Sigmoid colon (tissue), 7 donors: ENCODE results near the gene PPOX. TPM values are rescaled to one million over a fixed set of nuclear protein-coding genes. Genes with fewer than 3 reads are reported as not detected.

ENCODE experiments used
- DNase-seq: peaks from one replicate; pipeline ENCODE4 v3.0.0-alpha.2; 2019
- H3K27ac ChIP-seq, 4 donors: fragments of 200-600 bp; sonication (generic); one replicate each; pipeline ENCODE4 v1.5.1; 2016 to 2019; ENCODE audit warnings: mild to moderate bottlenecking in 1 of 4
- H3K27me3 ChIP-seq, 3 donors: fragments of 200-600 bp; sonication (generic); one replicate each; pipeline ENCODE4 v1.5.1; 2019; ENCODE audit warnings: mild to moderate bottlenecking in 1 of 3
- H3K36me3 ChIP-seq, 4 donors: fragments of 200-600 bp; sonication (generic); one replicate each; pipeline ENCODE4 v1.5.1; 2016 to 2019
- H3K4me1 ChIP-seq, 4 donors: fragments of 200-600 bp; sonication (generic); one replicate each; pipeline ENCODE4 v1.5.1; 2017 to 2019
- H3K4me3 ChIP-seq, 4 donors: fragments of 200-600 bp; sonication (generic); one replicate each; pipeline ENCODE4 v1.5.1; 2017 to 2019; ENCODE audit warnings: mild to moderate bottlenecking in 2 of 4, moderate library complexity in 1 of 4
- H3K9me3 ChIP-seq, 4 donors: fragments of 200-600 bp in 3 of 4; sonication (generic) in 3 of 4; one replicate each; pipeline versions ENCODE4 v1.5.1 to v1.6.1; 2013 to 2019
- EP300 ChIP-seq, 4 donors: sonication (generic); formaldehyde crosslinking; IDR thresholded peaks; one replicate each; pipeline ENCODE4 v1.6.1; 2017; ENCODE audit warnings: antibody characterized with exemption in 4 of 4
- POLR2A ChIP-seq, 2 donors: fragments of 450-650 bp; IDR thresholded peaks; one replicate each; pipeline ENCODE4 v1.6.1; 2016; ENCODE audit warnings: antibody characterized with exemption in 2 of 2, mild to moderate bottlenecking in 2 of 2, moderate library complexity in 2 of 2
- POLR2AphosphoS5 ChIP-seq, 4 donors: sonication (generic); formaldehyde crosslinking; IDR thresholded peaks; one replicate each; pipeline ENCODE4 v1.6.1; 2017; ENCODE audit warnings: antibody characterized with exemption in 4 of 4
- WGBS, 2 donors: extraction: QIAGEN DNeasy Blood & Tissue Kit; methylation state at CpG; one replicate each; pipeline ENCODE4 v1.1.7; 2013; 5-methylcytosine and 5-hydroxymethylcytosine counted together
- intact Hi-C: fragments of 100-400 bp; cut with DNase I; formaldehyde crosslinking; loops from one replicate; pipeline ENCODE4 v1.15.1; 2023
- polyA plus RNA-seq, 3 donors: library from polyadenylated mRNA; stranded (reverse); fragments of 200-250 nt; gene quantifications; one replicate each; pipeline ENCODE4 v1.2.3, GENCODE V29; 2013
- total RNA-seq, 4 donors: library from RNA; depleted of rRNA; stranded (reverse); fragments of >200 nt; gene quantifications; one replicate each; pipeline ENCODE4 v1.1.0, GENCODE V29; 2016
- TF ChIP-seq, protein P1 (sequence below), 4 experiments: fragments of 450-650 bp in 3 of 4; fragments of 200-600 bp in 1 of 4; IDR thresholded peaks; one replicate each; pipeline ENCODE4 v1.5.1; 2016 to 2019; ENCODE audit warnings: antibody characterized with exemption in 4 of 4, mild to moderate bottlenecking in 3 of 4, moderate library complexity in 2 of 4
- donor health status: healthy with polysubstance abuse.
- donor health status: Bipolar disorder and iron deficiency.
- donor health status: healthy.

The PPOX gene
- total and polyA plus RNA-seq, 7 donors, result 7.4 to 30.9 (median 17.7) TPM

- 40 to 45% methylated on average over 11 of the region's 11 CpGs for WGBS, 2 donors
- Histone ChIP-seq H3K36me3 (peaks cover 34 to 96% (median 67%) of the 10 kb centered on the region in 4 donors), H3K27me3 (no peaks in the 10 kb centered on the region), H3K4me3 (no peak overlapping the region), H3K27ac (peak overlapping the region; percentile 46 to 96 (median 74)), H3K9me3 (no peaks in the 10 kb centered on the region), H3K4me1 (peaks cover 0 to 36% (median 21%) of the 10 kb centered on the region in 4 donors)
- TF ChIP-seq, protein P1, sequence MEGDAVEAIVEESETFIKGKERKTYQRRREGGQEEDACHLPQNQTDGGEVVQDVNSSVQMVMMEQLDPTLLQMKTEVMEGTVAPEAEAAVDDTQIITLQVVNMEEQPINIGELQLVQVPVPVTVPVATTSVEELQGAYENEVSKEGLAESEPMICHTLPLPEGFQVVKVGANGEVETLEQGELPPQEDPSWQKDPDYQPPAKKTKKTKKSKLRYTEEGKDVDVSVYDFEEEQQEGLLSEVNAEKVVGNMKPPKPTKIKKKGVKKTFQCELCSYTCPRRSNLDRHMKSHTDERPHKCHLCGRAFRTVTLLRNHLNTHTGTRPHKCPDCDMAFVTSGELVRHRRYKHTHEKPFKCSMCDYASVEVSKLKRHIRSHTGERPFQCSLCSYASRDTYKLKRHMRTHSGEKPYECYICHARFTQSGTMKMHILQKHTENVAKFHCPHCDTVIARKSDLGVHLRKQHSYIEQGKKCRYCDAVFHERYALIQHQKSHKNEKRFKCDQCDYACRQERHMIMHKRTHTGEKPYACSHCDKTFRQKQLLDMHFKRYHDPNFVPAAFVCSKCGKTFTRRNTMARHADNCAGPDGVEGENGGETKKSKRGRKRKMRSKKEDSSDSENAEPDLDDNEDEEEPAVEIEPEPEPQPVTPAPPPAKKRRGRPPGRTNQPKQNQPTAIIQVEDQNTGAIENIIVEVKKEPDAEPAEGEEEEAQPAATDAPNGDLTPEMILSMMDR (IDR thresholded peaks at IDR 0.05), result peak; percentile 72 to 94 (median 87)
- TF ChIP-seq EP300 (IDR thresholded peaks at IDR 0.05), result no peak
- no peak for TF ChIP-seq POLR2A (IDR thresholded peaks at IDR 0.05)
- peak in 2 of 4 donors; percentile 21 to 27 for TF ChIP-seq POLR2AphosphoS5 (IDR thresholded peaks at IDR 0.05)
- peak; percentile 89 for DNase-seq
- intact Hi-C loops, result loop anchor here (2.0 to 5.0 kb wide), 2 partner anchors 17 to 82 kb away; partner anchors contain the start of gene TOMM40L
These were observed 43.7 kb downstream of the PPOX start for GRCh38 chr1:161209790-161210409.

DNA sequence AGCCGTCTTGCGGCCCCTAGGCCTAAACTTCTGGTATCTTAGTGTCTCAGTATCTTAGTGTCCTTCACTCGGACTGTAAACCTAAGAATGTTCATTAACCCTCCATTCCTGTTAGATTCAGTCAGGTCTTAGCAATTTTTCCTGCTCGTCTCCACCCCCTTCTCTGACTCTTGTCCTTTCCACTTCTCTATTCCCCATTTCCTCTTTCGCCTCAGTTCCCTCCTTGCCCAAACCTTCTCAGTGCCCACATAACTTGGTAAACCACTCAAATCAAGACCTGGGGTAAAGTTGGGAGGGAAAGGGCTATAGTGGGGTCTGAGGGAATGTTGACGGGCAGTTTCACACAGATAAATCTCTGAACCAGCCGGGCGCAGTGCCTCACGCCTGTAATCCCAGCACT, 48.1 kb downstream of the PPOX start:
- WGBS, 2 donors, result 91 to 95% methylated on average over 9 of the region's 9 CpGs
- intact Hi-C loops, result no loop called here
- Histone ChIP-seq H3K27ac (peak overlapping the region in 3 of 4 donors; percentile 40 to 72 (median 43)), H3K4me1 (peaks cover 0 to 9% (median 5%) of the 10 kb centered on the region in 4 donors), H3K4me3 (no peak overlapping the region), H3K27me3 (no peaks in the 10 kb centered on the region), H3K36me3 (peaks cover 28 to 59% (median 51%) of the 10 kb centered on the region in 4 donors), H3K9me3 (no peaks in the 10 kb centered on the region)
- no peak for DNase-seq
- TF ChIP-seq, protein P1 (IDR thresholded peaks at IDR 0.05), result no peak
- TF ChIP-seq POLR2AphosphoS5 (IDR thresholded peaks at IDR 0.05) (no peak), EP300 (IDR thresholded peaks at IDR 0.05) (no peak), POLR2A (IDR thresholded peaks at IDR 0.05) (no peak)

DNA sequence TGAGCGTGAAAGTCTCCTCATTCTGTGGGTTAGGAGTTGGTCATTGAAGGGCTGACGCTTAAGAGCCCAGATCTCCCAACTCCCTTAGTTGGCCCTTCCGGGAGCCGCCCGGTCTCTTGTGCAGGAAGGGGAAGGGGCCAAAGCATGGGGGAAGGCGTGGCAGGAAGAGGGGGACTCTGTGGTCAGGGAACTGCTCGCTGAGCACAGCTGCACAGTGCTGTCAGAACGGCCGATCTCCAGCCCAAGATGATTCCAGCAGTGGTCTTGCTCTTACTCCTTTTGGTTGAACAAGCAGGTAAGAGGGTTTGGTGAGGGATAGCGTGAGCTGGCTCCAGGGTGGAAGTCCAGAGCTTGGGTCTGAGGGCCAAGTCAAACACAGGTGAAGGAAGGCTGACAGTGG, 48.9 kb downstream of the PPOX start, which contains the start of gene FCER1G:
TSS of gene FCER1G (plus strand) at position 220 of the 400 bp plus-strand sequence. CDS start at position 247, 27 bp downstream.
- Histone ChIP-seq H3K27ac (peak within 1 kb of the TSS; percentile 25 to 72 (median 50)), H3K9me3 (no peaks in the 10 kb centered on the region), H3K4me3 (peak within 1 kb of the TSS in 3 of 4 donors; percentile 10 to 39 (median 24)), H3K27me3 (no peaks in the 10 kb centered on the region), H3K36me3 (peaks cover 25 to 52% (median 47%) of the 10 kb centered on the region in 4 donors), H3K4me1 (peaks cover 0 to 3% (median 1%) of the 10 kb centered on the region in 4 donors)
- WGBS, 2 donors, result 56 to 86% methylated on average over 10 of the region's 10 CpGs
- peak in 3 of 4 donors; percentile 67 to 74 (median 70) for TF ChIP-seq POLR2AphosphoS5 (IDR thresholded peaks at IDR 0.05)
- TF ChIP-seq, protein P1 (IDR thresholded peaks at IDR 0.05), result no peak
- TF ChIP-seq EP300 (IDR thresholded peaks at IDR 0.05), result no peak
- peak in 1 of 2 donors; percentile 28 for TF ChIP-seq POLR2A (IDR thresholded peaks at IDR 0.05)
- intact Hi-C loops, result no loop called here
- DNase-seq, result no peak

DNA sequence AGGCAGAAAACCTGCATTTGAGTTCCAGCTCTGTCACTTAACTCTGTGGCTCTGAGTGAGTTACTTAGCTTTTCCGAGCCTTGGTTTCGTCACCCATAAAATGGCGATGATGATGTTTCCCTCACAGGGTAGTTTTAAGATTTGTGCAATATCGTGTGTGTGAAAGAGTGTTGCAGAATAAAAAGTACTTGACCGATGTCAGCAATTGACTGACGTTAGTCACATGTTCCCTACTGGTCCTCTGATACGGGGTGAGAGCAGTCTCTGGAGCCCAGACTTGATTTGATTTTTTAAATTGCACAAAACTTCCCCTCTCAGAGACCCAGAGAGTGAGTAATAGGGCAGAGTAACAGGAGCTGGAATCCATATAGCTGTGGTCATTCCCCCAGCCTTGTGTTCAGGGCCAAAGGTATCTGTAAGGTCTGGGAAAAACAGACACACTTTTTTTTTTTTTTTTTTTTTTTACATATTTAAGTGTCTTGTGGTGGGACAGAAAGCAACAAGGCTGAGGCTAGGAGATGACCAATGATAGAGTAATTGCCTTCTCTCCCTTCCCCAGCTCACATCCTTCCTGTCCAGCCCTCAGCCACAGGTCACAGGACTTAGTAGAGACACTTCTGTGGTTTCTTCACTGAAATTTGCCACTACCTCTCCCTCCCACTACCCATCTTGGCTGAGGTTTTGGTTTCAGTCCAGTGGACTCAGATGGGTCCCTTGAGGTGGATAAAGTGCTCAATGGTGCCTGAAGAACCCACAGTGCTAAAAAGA, 50.9 kb downstream of the PPOX start:
- Histone ChIP-seq H3K4me3 (peak overlapping the region in 2 of 4 donors; percentile 9 to 39), H3K4me1 (no peaks in the 10 kb centered on the region), H3K36me3 (peaks cover 21 to 32% (median 26%) of the 10 kb centered on the region in 4 donors), H3K27me3 (no peaks in the 10 kb centered on the region), H3K27ac (peak overlapping the region; percentile 49 to 72 (median 64)), H3K9me3 (no peaks in the 10 kb centered on the region)
- DNase-seq, result peak; percentile 66
- TF ChIP-seq POLR2A (IDR thresholded peaks at IDR 0.05) (no peak), POLR2AphosphoS5 (IDR thresholded peaks at IDR 0.05) (peak in 3 of 4 donors; percentile 34 to 60 (median 53))
- intact Hi-C loops, result no loop called here
- 61 to 64% methylated on average over 7 of the region's 7 CpGs for WGBS, 2 donors

- H3K9me3 ChIP-seq, result no peaks in the 10 kb centered on the region
- peak overlapping the region; percentile 40 to 72 (median 59) for H3K27ac ChIP-seq
- intact Hi-C loops, result no loop called here
- peak; percentile 54 for DNase-seq
- peaks cover 14 to 25% (median 19%) of the 10 kb centered on the region in 4 donors for H3K36me3 ChIP-seq
- H3K27me3 ChIP-seq, result no peaks in the 10 kb centered on the region
- 63 to 76% methylated on average over 6 of the region's 6 CpGs for WGBS, 2 donors
- H3K4me3 ChIP-seq, result peak overlapping the region in 1 of 4 donors; percentile 13
- TF ChIP-seq, protein P1 (IDR thresholded peaks at IDR 0.05), result no peak
- no peak for TF ChIP-seq POLR2AphosphoS5 (IDR thresholded peaks at IDR 0.05)
- TF ChIP-seq EP300 (IDR thresholded peaks at IDR 0.05), result no peak
- no peak for TF ChIP-seq POLR2A (IDR thresholded peaks at IDR 0.05)
- no peaks in the 10 kb centered on the region for H3K4me1 ChIP-seq
These were observed 51.6 kb downstream of the PPOX start for GRCh38 chr1:161217831-161218230.
